Peyer's patch (tissue), 4 donors: ENCODE results near the gene TNNT2. TPM values are rescaled to one million over a fixed set of nuclear protein-coding genes. Genes with fewer than 3 reads are reported as not detected.

Experiments used
- DNase-seq, 3 donors: peaks; one replicate each; pipeline ENCODE4 v3.0.0-alpha.2; 2017 to 2019
- H3K27ac ChIP-seq, 4 donors: fragments of 200-600 bp; sonication (generic); one replicate each; pipeline ENCODE4 v1.5.1; 2016 to 2019
- H3K27me3 ChIP-seq, 2 donors: fragments of 200-600 bp; sonication (generic); one replicate each; pipeline ENCODE4 v1.5.1; 2019
- H3K36me3 ChIP-seq, 3 donors: fragments of 200-600 bp; sonication (generic); one replicate each; pipeline ENCODE4 v1.5.1; 2016 to 2019
- H3K4me1 ChIP-seq, 4 donors: fragments of 200-600 bp; sonication (generic); one replicate each; pipeline ENCODE4 v1.5.1; 2016 to 2019
- H3K4me3 ChIP-seq, 4 donors: fragments of 200-600 bp; sonication (generic); 1 replicate in 3 of 4; 2 replicates in 1 of 4; pipeline ENCODE4 v1.5.1; 2016 to 2019; ENCODE audit warnings: mild to moderate bottlenecking in 1 of 4
- H3K9me3 ChIP-seq, 4 donors: fragments of 200-600 bp; sonication (generic); one replicate each; pipeline ENCODE4 v1.5.1; 2016 to 2019; ENCODE audit warnings: mild to moderate bottlenecking in 1 of 4
- CTCF ChIP-seq, 6 experiments: fragments of 450-650 bp in 4 of 6; fragments of 200-600 bp in 2 of 6; sonication (generic) in 1 of 6; IDR thresholded peaks; one replicate each; pipeline ENCODE4 v1.5.1; 2017 to 2019; ENCODE audit warnings: antibody characterized with exemption in 6 of 6, mild to moderate bottlenecking in 3 of 6, moderate library complexity in 1 of 6
- POLR2A ChIP-seq, 2 donors: fragments of 450-650 bp; IDR thresholded peaks; one replicate each; pipeline ENCODE4 v1.5.1; 2017; ENCODE audit warnings: antibody characterized with exemption in 2 of 2, mild to moderate bottlenecking in 2 of 2, moderate library complexity in 2 of 2
- total RNA-seq, 4 donors: library from RNA; depleted of rRNA; stranded (reverse); fragments of >200 nt; gene quantifications; one replicate each; pipeline ENCODE4 v1.1.0, GENCODE V29; 2016

Gene TNNT2
- total RNA-seq, 4 donors from 2014 or later: 0.40 to 3.7 TPM; not detected in 2

GRCh38 chr1:201418461-201418860 is 41.0 kb upstream of the TNNT2 start:
- TF ChIP-seq POLR2A (IDR thresholded peaks at IDR 0.05) (no peak), CTCF (IDR thresholded peaks at IDR 0.05) (no peak)
- Histone ChIP-seq H3K36me3 (no peaks in the 10 kb centered on the region), H3K27me3 (no peaks in the 10 kb centered on the region)

GRCh38 chr1:201414051-201414738 is 36.7 kb upstream of the TNNT2 start:
- no peak for DNase-seq
- Histone ChIP-seq H3K27me3 (no peaks in the 10 kb centered on the region), H3K4me1 (no peaks in the 10 kb centered on the region), H3K9me3 (no peaks in the 10 kb centered on the region), H3K27ac (no peak overlapping the region), H3K36me3 (no peaks in the 10 kb centered on the region), H3K4me3 (no peak overlapping the region)
- TF ChIP-seq CTCF (IDR thresholded peaks at IDR 0.05) (no peak), POLR2A (IDR thresholded peaks at IDR 0.05) (no peak)

More at GRCh38 chr1:201418461-201418860, 41.0 kb upstream of the TNNT2 start:
- no peak overlapping the region for H3K4me3 ChIP-seq
- H3K4me1 ChIP-seq: no peaks in the 10 kb centered on the region
- no peak overlapping the region for H3K27ac ChIP-seq
- H3K9me3 ChIP-seq: no peaks in the 10 kb centered on the region
- no peak for DNase-seq

- TF ChIP-seq POLR2A (IDR thresholded peaks at IDR 0.05) (no peak), CTCF (IDR thresholded peaks at IDR 0.05) (no peak)
- Histone ChIP-seq H3K9me3 (no peaks in the 10 kb centered on the region), H3K27ac (no peak overlapping the region), H3K4me3 (no peak overlapping the region), H3K27me3 (no peaks in the 10 kb centered on the region), H3K4me1 (peaks cover 0 to 15% (median 3%) of the 10 kb centered on the region in 4 donors), H3K36me3 (no peaks in the 10 kb centered on the region)
- no peak for DNase-seq
These were observed 33.8 kb upstream of the TNNT2 start for GRCh38 chr1:201411292-201411691.

GRCh38 chr1:201409440-201409839 is 32.0 kb upstream of the TNNT2 start:
- no peak for DNase-seq
- Histone ChIP-seq H3K36me3 (no peaks in the 10 kb centered on the region), H3K27ac (no peak overlapping the region), H3K27me3 (no peaks in the 10 kb centered on the region), H3K9me3 (no peaks in the 10 kb centered on the region), H3K4me3 (no peak overlapping the region), H3K4me1 (peaks cover 0 to 31% (median 3%) of the 10 kb centered on the region in 4 donors)
- TF ChIP-seq POLR2A (IDR thresholded peaks at IDR 0.05) (no peak), CTCF (IDR thresholded peaks at IDR 0.05) (no peak)

GRCh38 chr1:201408834-201409200 is 31.3 kb upstream of the TNNT2 start:
- Histone ChIP-seq H3K36me3 (no peaks in the 10 kb centered on the region), H3K9me3 (no peaks in the 10 kb centered on the region), H3K4me3 (no peak overlapping the region), H3K4me1 (peaks cover 0 to 38% (median 3%) of the 10 kb centered on the region in 4 donors), H3K27me3 (no peaks in the 10 kb centered on the region), H3K27ac (no peak overlapping the region)
- TF ChIP-seq CTCF (IDR thresholded peaks at IDR 0.05): no peak
- no peak for TF ChIP-seq POLR2A (IDR thresholded peaks at IDR 0.05)
- no peak for DNase-seq
